M059J (cell line): ENCODE data around the gene MBTPS1. TPM values are rescaled to one million over a fixed set of nuclear protein-coding genes. Genes with fewer than 3 reads are reported as not detected.

Source experiments
- DNase-seq: peaks from one replicate; pipeline ENCODE4 v3.0.0-alpha.2; 2012; ENCODE audit warnings: low read depth
- total RNA-seq: library from RNA; depleted of rRNA; stranded (reverse); fragments of >200 nt; shearing (Covaris generic); gene quantifications from 2 replicates; pipeline ENCODE4 v1.2.3, GENCODE V29; 2014

Gene MBTPS1
- total RNA-seq, 1 experiment from 2014 or later: 93.7 TPM

DNA sequence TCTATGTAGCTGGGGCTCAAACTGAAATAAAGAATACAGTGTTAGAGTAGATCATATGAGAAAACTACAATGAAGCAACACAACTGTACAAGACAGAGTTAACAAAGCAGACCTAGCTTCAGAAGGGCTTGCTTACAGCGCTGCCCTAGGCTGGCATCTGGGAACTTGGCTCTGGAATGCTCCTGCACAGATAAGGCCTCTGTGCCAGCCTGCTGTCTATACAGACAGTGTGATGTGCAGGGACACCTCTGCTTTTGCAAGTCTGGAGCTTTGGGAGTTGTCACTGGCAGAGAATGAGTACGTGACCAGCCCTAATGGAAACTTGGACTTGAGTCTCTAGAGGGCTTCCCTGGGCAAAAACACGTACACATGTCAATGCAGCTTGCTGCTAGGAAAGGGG, 42.0 kb downstream of the MBTPS1 start:
- no peak for DNase-seq

DNA sequence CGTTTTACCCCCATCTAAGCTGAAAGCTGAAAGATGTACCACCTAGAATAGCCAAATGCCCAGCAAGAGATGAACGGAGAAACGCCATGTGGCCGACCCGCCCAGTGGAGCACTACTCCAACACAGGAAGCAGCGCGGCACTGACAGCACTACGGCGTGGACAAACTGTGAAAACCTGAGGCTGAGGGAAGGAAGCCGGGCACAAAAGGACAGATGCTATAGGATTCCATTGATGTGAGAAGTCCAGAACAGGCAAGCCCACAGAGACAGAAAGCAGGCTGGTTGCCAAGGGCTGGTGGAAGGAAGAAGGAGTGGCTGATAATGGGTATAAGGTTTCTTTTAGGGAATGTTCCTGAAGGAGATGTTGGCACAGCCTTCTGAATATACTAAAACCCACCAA, 44.7 kb downstream of the MBTPS1 start:
- no peak for DNase-seq

DNA sequence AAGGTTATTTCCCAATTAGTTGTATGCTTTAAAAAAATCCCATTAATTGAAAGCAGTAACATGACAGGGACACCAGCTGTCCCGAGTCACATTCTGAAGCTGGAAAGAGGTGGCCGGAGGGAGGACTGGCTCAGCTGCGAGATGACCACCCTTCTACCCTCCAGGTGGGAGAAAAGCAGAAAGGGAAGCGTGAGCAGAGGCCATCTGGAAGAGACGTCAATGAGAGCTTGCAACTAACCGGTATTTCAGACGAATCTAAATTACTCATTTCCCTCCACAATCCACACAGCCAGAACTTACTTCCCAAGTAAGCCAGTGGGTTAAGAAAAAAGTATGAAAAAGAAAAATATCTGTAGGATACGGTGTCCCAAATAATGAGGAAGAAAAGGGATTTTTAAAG, 45.6 kb downstream of the MBTPS1 start:
- DNase-seq: no peak

DNA sequence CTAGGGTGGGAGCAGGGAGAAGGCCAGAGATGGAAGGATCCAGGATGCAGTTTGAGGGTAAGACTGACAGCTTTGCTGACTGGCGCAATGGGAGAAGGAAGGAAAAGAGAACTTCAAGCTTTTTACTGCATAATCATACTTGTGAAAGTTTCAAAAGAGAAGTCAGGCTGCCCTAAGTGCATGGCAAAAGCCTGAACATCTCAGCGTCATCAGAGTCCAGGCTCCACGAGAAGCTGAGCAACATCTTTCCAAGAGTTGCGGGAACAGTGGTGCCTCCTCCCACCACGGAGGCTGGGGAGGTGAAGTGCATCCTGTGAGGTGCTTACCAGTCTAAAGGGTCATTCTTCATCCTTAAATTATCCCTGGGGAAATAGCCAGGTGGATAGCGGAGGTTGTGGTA, 47.2 kb downstream of the MBTPS1 start:
- DNase-seq: no peak

DNA sequence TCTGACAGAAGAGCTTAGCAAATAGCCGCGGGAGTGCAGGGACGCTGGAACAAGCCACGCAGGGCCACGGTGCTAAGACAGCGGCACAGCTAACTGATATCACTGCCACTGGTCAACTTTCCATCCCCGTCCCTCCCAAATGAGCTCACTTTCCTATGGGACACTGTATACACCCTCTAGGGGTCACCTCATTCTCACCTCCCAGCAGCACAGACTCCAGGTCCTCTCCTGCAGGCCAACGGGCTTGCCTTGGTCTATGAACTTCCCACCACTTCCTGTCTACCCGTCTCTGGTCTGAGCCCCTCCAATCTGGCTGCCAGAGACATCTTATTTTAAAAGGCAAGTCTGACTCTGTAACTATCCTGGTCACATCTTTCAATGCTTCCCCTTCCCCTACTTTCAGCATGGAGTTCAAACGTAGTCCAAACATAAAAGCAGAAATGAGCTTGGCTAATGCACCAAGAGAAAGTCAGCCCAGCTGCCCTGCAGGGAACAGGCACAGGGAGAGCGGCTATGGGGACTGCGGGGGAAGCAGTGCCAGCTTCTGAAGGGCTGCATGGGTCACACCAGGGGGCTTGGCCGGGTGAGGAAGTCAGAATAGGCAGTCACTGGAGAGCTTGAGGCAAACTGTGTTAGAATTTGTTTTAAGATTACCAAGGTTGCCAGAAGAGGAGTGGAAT, 47.8 kb downstream of the MBTPS1 start:
- no peak for DNase-seq

DNA sequence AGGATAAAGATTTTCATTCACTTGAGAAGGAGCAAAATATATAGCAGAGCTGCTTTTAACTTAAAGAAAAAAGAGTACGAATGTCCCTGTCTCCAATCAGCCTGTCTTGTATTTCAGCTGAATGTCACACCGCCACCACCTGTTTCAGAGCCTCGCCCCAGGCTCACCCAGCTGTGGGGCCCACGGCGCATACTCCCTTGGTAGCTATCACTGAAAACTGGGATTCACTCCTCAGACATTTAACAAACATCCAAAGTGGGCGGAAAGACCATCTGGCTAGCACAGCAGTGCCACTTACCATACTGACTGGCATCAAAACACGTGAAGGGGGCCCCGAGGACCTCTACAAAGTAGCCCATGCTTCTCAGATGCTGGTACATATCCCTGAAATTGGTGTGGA, 48.7 kb downstream of the MBTPS1 start:
- DNase-seq: no peak

DNA sequence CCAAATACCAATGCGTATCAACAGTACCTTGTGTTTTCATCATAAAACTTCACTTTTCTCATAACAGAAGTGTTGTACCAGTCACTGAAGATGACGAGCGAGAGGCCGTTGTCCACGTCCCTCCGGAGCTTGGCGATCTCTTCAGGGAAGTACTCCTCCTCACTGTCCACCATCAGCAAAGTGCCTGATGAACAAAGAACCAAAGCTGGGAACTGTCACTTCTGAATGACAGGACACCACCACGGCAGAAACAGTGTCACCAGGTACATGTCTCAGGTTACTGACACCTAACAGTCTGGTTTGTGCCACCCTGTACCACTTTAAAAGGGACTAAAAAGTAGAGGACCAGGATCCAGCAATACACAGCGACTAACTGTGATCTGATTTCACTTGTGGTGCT, 49.1 kb downstream of the MBTPS1 start:
- no peak for DNase-seq

DNA sequence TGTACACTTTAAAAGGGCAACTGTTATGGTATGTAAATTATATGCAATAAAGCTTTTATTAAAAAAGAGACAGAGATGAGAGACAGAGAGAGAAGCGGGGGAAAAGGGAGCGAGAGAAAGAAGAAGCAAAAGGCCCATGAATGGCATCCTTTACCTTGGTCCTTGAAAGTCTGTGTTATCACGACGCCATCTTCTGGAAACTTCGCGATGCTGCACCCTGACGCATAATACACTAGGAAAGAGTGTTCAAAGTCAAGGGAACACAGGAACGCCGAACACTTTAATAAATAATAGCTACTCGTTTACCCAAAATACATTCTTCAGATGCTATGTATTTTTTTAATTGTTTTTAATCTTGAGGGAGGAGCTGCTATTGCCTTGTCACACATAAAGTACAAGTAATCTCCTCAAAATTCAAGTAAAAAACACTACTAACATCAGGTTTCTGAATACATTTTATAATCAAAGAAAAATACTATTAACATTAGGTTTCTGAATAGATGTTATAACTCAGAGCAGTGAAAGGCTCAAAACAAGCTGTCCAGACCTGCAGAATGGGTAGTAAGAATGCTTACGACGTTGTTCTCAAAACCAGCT, 51.1 kb downstream of the MBTPS1 start:
- DNase-seq: peak; percentile 51

DNA sequence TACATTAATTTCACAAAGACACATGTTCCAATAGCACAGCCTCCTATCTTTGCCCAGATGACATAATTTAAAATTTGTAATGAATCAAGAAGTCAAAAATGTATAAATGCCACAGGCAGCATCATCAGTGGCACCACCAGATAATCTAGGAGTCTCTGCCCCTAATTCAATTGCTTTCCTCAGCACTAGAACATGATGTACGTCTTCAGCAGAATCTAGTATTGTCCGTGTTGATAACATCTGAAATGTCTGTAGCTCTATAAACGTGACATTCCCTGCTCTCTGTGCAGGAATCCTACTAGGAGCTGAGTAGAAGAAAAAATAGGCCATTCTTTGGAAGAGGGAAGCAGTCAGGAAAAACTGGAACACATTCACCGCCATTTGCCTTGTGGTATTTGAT, 52.8 kb downstream of the MBTPS1 start:
- no peak for DNase-seq

DNA sequence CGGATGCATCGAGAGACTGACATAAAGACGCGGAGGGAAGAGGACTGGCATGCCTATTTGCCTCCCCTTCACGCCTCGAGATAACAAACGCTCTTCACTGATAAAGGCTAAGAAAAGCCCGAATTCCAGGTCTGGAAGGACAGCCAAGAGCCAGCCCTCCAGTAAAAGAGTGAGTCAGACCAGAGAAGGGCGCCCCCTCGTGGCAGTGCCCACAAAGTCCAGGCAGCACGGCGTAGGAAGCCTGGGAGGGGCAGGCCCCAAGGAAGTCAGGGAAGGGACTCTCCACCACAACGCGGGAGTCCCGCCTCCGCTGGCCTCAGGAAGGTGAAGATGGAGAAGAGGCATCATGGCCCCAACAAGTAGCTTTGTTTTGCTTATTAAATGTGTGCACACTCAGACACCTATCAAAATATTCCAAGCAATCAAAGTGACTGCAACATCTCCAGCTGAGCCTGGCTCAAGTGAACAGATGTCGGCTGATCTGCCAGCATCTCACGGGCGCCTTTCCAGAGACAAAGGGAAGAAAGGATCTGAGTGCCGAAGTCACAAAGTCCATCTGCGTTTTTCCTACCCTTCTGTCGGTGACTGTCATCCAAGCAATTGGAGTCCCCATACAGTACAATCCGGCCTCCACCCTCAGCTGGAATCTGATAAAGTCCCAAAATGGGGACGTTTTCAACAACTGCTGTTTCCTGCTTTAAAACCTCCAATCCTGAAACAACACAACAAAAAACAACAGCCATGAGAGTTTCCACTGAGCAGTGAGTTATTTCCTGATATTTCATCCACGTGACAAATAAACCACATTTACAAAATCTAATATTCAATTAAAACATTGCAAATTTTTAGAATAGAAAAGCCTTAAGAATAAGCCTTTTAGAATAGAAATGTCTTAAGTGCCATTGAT, 53.8 kb downstream of the MBTPS1 start:
- peak; percentile 58 for DNase-seq

DNA sequence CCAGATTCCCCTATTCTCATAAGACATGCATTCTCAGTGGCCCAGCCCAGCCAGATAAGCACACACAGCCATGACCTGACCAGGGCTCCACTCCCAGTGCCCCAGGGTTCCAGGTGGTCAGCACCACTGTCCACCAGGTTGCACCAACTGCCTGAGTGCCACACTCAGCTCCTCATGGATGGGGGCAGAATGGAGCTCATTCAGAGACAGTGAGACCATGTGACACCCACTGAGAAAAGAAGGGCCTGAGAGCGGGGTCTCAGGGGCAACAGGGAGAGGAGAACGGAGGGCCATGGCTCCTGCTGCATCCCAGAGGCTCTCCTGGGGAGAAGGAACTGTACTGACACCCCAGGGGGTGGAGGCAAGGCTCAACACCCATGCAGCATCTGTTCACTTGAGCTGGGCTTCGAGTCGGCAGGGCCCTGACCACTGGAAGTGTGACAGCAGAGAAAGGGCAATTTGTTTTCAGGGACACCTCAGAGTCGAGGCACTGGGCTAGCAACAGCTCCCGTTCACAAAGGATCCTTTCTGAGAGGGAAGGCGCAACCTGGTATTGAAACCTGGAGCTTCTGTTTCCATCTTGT, 55.4 kb downstream of the MBTPS1 start:
- DNase-seq: no peak

DNA sequence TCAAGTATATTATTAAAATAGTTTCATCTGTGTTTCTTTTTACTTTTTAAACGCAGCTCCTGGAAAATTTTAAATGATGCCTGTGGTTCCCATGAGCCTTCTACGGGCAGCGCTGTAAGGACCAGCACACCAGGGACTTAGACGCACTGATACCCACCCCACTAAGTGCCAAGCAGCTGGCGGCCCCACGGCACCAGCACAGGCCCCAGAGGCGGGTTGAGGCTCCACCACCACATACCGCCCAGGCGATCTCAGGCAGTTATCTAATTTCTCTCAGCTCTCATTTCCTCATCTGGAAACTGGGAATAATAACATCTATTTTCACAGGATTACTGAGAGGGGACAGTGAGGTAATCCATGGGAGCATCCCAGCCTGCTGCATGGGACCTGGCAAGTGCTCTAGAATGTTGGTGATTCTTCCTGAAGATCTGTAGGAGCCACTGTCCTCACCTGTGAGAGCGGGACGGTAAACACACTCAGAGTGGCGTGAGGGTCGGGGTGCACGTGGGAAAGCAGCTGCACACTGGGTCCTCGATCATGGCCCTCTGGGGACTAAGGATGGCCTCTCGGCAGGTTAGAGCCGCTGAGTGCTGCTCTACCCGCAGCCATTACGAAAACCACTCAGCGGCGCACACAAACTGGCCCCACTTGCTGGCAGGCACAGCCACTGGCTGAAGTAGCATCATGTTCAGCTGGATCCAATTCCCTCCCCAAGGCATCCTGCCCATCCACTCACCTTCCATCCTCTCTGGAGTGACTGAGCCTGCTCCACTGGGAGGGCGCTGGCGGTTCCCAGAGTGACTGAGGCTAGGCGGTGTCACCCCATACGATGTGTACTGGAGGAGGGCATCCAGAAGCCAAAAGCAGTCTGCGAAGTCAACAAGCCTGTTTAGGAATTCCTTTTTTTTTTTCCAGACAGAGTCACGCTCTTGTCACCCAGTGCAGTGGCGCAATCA, 56.5 kb downstream of the MBTPS1 start:
- DNase-seq: no peak

DNA sequence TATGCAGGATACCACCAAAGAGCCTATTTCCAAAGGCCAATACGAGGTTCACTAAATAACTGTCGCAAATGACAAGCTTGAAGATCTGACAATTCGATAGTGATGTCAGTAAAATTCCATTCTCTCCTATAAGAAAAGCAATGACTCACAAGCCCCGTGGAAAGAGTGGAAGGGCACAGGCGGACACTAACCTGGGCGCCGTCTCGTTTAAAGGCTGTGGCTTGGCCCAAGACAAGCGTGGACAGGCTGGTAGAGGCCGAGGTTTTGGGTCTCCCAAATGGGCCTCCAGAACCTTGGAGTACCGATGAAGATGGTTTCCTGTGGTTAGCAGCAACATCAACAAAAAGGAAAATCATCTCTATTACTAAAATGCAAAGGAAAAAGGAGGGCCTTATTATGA, 57.6 kb downstream of the MBTPS1 start:
- DNase-seq: no peak

DNA sequence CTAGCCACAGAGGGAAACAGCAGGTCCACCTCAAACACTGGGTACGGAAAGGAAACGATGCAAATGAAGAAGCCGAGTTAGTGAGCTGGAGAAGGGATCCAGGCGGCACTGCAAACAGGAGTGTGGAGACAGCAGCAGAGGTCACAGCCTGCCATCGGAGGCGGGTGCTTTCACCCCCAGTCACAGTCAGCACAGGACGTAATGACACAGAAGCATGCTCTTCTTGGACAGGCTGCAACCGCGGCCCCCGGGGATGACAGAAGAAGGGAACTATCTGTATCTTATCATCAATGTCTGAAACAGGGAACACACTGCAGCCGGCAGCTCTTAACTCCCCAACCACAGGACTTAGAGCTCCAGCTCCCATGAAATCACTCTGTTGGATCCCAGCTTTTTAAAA, 58.1 kb downstream of the MBTPS1 start:
- DNase-seq: no peak

DNA sequence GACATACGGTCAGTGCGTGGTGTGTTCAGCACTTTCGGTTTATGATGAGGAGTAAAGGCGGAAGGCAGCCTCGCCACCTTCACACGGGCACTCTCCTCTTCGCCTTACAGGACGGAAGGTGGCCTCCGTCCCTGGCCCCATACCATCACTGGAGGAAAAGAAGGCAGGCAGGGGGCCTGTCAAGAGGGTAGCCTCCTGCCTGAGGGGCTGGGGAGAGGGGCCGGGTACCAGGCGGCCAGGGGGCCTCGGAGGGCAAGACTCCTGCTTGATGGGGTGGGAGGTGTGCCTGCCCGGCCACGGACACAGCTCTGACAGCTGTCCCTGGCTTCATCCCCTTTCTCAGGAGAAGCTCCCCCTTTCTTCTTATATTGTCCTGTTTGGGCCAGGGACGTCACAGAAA, 58.5 kb downstream of the MBTPS1 start:
- no peak for DNase-seq

DNA sequence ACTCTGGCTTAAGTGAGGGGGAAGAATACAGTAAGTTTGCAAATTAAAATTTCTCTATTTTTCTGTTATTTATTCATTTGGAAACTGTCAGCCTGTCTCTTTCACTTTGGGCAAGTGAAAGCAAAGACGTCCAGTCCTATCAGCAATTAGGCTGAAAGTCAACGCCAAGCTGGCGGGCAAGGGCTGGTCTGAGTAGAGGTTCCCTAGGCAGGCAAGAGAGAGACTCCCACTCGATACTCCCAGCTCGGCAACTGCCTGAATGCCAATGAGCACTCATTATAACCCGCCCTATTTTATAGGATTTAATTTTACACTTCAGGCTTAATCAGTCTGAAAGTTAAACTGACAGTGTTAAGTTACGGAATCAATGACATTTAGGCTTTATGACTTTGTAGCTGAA, 59.8 kb downstream of the MBTPS1 start:
- DNase-seq: no peak

DNA sequence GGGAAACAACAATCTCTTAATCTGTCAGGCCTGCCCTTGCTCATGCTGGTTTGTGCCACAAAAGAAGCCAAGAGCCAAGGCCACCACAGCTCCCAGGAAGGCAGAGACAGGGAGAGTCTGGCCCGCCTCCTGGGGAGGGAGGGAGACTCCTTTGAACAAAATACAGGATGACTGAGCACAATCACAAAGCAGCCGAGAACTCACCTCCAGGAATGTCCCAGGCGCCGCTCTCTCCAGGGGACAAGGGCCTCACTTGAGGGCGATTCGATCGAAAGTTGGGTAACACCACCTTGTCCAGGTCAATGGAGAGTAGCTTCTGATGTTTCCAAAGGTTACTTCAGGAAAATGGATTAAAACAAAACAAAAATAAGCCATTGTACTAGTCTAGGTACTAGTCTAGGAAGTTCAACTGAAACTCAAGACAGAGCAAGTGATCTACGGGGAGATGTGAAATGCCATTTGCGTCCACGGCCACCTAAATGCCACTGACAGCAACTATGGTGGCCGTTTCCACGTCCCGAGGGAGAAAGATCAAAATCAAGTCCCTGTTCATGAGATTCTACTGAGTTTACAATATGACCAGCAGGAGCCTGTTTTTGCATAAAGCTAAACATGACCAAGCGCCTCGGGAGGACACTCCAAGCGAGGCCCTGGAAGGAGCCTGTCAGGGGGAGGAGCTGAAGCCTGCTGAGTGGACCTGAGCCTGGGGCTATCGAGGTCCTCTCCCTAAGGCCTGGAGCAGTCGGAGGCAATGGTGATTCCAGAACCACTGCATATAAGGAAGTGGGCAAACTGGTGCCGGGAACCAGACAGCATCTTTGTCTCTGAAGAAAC, 60.7 kb downstream of the MBTPS1 start:
- DNase-seq: no peak

DNA sequence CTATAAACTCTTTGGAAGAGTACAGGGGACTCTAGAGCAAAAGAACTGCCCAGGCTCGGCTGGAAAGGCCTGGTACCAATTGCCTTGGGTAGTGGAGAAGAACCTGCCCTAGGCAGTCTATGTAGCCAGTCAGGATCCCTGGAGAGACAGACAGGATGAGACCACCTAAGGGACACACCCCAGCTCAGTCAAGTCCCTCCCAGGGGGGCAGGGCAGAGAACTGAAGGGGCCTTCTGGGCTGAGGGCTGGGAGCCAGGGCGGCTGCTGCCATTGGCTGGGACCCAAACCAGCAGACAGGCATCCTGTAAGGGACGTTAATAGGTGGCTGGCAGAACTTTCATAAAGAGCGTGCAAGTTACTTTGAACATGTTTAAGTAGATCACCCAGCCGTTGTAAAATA, 61.4 kb downstream of the MBTPS1 start:
- DNase-seq: no peak

DNA sequence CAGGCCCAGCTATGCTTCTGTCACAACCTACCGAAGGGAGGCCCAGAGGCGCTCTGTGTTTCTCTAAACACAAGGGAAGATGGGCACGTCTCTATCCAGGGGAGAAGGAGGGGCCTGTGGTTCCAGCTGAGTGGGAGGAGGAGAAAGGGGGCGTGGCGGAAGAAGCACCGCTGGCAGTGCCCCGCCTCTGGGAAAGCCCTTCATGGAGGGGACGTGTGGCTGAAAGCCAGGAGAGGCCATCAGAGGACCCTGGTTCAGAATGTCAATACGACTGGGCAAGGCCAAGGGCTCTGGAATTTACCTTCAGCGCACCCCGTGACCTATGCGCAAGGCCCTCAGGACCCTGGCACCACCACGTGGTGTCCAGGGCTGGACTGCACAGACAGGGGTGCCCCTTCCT, 61.8 kb downstream of the MBTPS1 start:
- no peak for DNase-seq

DNA sequence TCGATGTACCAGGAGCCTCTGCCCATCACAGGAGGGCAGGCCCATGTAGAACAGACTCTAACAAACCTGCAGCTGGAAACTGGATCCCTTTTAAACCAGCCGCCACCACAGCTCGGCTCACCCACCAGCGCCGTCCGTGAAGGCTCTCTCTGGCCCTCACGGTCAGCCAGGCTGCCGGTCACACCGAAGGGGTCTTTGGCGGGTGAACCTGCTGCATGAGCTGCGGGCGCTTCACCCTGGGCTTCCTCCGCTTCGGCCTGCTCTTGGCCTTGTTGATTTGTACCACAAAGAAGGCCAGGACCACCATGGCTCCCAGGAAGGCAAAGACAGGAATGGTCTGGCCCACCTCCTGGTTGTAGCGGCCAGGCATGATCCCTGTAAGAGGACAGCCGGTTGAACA, 62.5 kb downstream of the MBTPS1 start:
- DNase-seq: no peak

DNA sequence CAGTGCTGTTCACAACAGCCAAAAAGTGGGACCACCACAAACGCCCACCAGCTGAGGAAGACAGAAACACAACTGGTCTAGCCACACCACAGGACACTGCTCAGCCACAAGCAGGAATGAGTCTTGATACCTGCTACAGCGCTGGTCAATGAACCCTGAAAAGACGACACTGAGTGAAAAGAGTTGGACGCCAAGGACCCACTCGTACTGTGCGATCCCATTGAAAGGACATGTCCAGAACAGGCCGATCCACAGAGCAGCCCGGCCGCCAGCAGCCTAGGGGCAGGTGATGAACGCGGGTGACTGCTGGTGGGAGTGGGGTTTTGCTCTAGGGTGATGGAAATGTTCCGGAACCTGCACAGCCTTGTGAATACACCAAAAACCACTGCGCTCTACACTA, 63.5 kb downstream of the MBTPS1 start:
- DNase-seq: no peak
